ENCODE measurements around the gene RAB31.

The RAB31 gene

GRCh38 chr18:9719421-9719981, 11.4 kb downstream of the RAB31 start:
- Histone ChIP-seq H3K9ac (ENCODE audit: low read length) (no peak overlapping the region), H3K27me3 (ENCODE audit: control insufficient read depth, insufficient read depth, low read length) (no peaks in the 10 kb centered on the region), H3K9me3 (ENCODE audit: control insufficient read depth, low read length) (no peaks in the 10 kb centered on the region), H3K4me3 (ENCODE audit: low read length) (no peak overlapping the region), H3K36me3 (ENCODE audit: control insufficient read depth, insufficient read depth, low read length) (no peaks in the 10 kb centered on the region), H3K4me1 (ENCODE audit: control insufficient read depth, insufficient read depth, low read length) (no peaks in the 10 kb centered on the region)

- H3K9me3 ChIP-seq (ENCODE audit: control insufficient read depth, low read length), result no peaks in the 10 kb centered on the region
Measured at GRCh38 chr18:9720327-9720726, 12.2 kb downstream of the RAB31 start.

GRCh38 chr18:9721893-9722550, 13.9 kb downstream of the RAB31 start:
- no peak overlapping the region for H3K4me3 ChIP-seq (ENCODE audit: low read length)
- no peak overlapping the region for H3K9ac ChIP-seq (ENCODE audit: low read length)
- H3K9me3 ChIP-seq (ENCODE audit: control insufficient read depth, low read length), result no peaks in the 10 kb centered on the region
- H3K36me3 ChIP-seq (ENCODE audit: control insufficient read depth, insufficient read depth, low read length), result no peaks in the 10 kb centered on the region
- H3K4me1 ChIP-seq (ENCODE audit: control insufficient read depth, insufficient read depth, low read length), result no peaks in the 10 kb centered on the region
- H3K27me3 ChIP-seq (ENCODE audit: control insufficient read depth, insufficient read depth, low read length), result no peaks in the 10 kb centered on the region

More at GRCh38 chr18:9720327-9720726, 12.2 kb downstream of the RAB31 start:
- Histone ChIP-seq H3K4me1 (ENCODE audit: control insufficient read depth, insufficient read depth, low read length) (no peaks in the 10 kb centered on the region), H3K4me3 (ENCODE audit: low read length) (no peak overlapping the region), H3K9ac (ENCODE audit: low read length) (no peak overlapping the region), H3K36me3 (ENCODE audit: control insufficient read depth, insufficient read depth, low read length) (no peaks in the 10 kb centered on the region), H3K27me3 (ENCODE audit: control insufficient read depth, insufficient read depth, low read length) (no peaks in the 10 kb centered on the region)

- H3K9me3 ChIP-seq (ENCODE audit: control insufficient read depth, low read length), result no peaks in the 10 kb centered on the region
Measured at GRCh38 chr18:9722691-9723090, 14.6 kb downstream of the RAB31 start.

GRCh38 chr18:9724797-9725585, 16.9 kb downstream of the RAB31 start:
- H3K9ac ChIP-seq (ENCODE audit: low read length), result no peak overlapping the region
- H3K4me3 ChIP-seq (ENCODE audit: low read length), result no peak overlapping the region
- H3K4me1 ChIP-seq (ENCODE audit: control insufficient read depth, insufficient read depth, low read length), result no peaks in the 10 kb centered on the region
- H3K9me3 ChIP-seq (ENCODE audit: control insufficient read depth, low read length), result no peaks in the 10 kb centered on the region
- H3K27me3 ChIP-seq (ENCODE audit: control insufficient read depth, insufficient read depth, low read length), result no peaks in the 10 kb centered on the region
- H3K36me3 ChIP-seq (ENCODE audit: control insufficient read depth, insufficient read depth, low read length), result no peaks in the 10 kb centered on the region

More at GRCh38 chr18:9722691-9723090, 14.6 kb downstream of the RAB31 start:
- Histone ChIP-seq H3K4me1 (ENCODE audit: control insufficient read depth, insufficient read depth, low read length) (no peaks in the 10 kb centered on the region), H3K36me3 (ENCODE audit: control insufficient read depth, insufficient read depth, low read length) (no peaks in the 10 kb centered on the region), H3K27me3 (ENCODE audit: control insufficient read depth, insufficient read depth, low read length) (no peaks in the 10 kb centered on the region), H3K9ac (ENCODE audit: low read length) (no peak overlapping the region), H3K4me3 (ENCODE audit: low read length) (no peak overlapping the region)

- Histone ChIP-seq H3K9me3 (ENCODE audit: control insufficient read depth, low read length) (no peaks in the 10 kb centered on the region), H3K9ac (ENCODE audit: low read length) (no peak overlapping the region), H3K4me3 (ENCODE audit: low read length) (no peak overlapping the region)
Measured at GRCh38 chr18:9726175-9726574, 18.1 kb downstream of the RAB31 start.

GRCh38 chr18:9726936-9727335, 18.8 kb downstream of the RAB31 start:
- H3K9ac ChIP-seq (ENCODE audit: low read length), result no peak overlapping the region
- no peaks in the 10 kb centered on the region for H3K27me3 ChIP-seq (ENCODE audit: control insufficient read depth, insufficient read depth, low read length)
- no peak overlapping the region for H3K4me3 ChIP-seq (ENCODE audit: low read length)
- H3K36me3 ChIP-seq (ENCODE audit: control insufficient read depth, insufficient read depth, low read length), result no peaks in the 10 kb centered on the region
- no peaks in the 10 kb centered on the region for H3K4me1 ChIP-seq (ENCODE audit: control insufficient read depth, insufficient read depth, low read length)
- no peaks in the 10 kb centered on the region for H3K9me3 ChIP-seq (ENCODE audit: control insufficient read depth, low read length)

More at GRCh38 chr18:9726175-9726574, 18.1 kb downstream of the RAB31 start:
- Histone ChIP-seq H3K36me3 (ENCODE audit: control insufficient read depth, insufficient read depth, low read length) (no peaks in the 10 kb centered on the region), H3K27me3 (ENCODE audit: control insufficient read depth, insufficient read depth, low read length) (no peaks in the 10 kb centered on the region), H3K4me1 (ENCODE audit: control insufficient read depth, insufficient read depth, low read length) (no peaks in the 10 kb centered on the region)

- Histone ChIP-seq H3K9me3 (ENCODE audit: control insufficient read depth, low read length) (no peaks in the 10 kb centered on the region), H3K36me3 (ENCODE audit: control insufficient read depth, insufficient read depth, low read length) (no peaks in the 10 kb centered on the region), H3K27me3 (ENCODE audit: control insufficient read depth, insufficient read depth, low read length) (no peaks in the 10 kb centered on the region), H3K9ac (ENCODE audit: low read length) (no peak overlapping the region), H3K4me1 (ENCODE audit: control insufficient read depth, insufficient read depth, low read length) (peaks cover 7% of the 10 kb centered on the region), H3K4me3 (ENCODE audit: low read length) (no peak overlapping the region)
Measured at GRCh38 chr18:9730786-9731185, 22.7 kb downstream of the RAB31 start.

GRCh38 chr18:9731380-9731779, 23.3 kb downstream of the RAB31 start:
- Histone ChIP-seq H3K9me3 (ENCODE audit: control insufficient read depth, low read length) (no peaks in the 10 kb centered on the region), H3K36me3 (ENCODE audit: control insufficient read depth, insufficient read depth, low read length) (no peaks in the 10 kb centered on the region), H3K4me3 (ENCODE audit: low read length) (no peak overlapping the region), H3K9ac (ENCODE audit: low read length) (no peak overlapping the region), H3K4me1 (ENCODE audit: control insufficient read depth, insufficient read depth, low read length) (peaks cover 7% of the 10 kb centered on the region), H3K27me3 (ENCODE audit: control insufficient read depth, insufficient read depth, low read length) (no peaks in the 10 kb centered on the region)

GRCh38 chr18:9732031-9732430, 23.9 kb downstream of the RAB31 start:
- Histone ChIP-seq H3K9me3 (ENCODE audit: control insufficient read depth, low read length) (no peaks in the 10 kb centered on the region), H3K4me3 (ENCODE audit: low read length) (no peak overlapping the region), H3K4me1 (ENCODE audit: control insufficient read depth, insufficient read depth, low read length) (peaks cover 7% of the 10 kb centered on the region), H3K36me3 (ENCODE audit: control insufficient read depth, insufficient read depth, low read length) (no peaks in the 10 kb centered on the region), H3K27me3 (ENCODE audit: control insufficient read depth, insufficient read depth, low read length) (no peaks in the 10 kb centered on the region), H3K9ac (ENCODE audit: low read length) (no peak overlapping the region)

GRCh38 chr18:9734189-9734588, 26.1 kb downstream of the RAB31 start:
- no peaks in the 10 kb centered on the region for H3K9me3 ChIP-seq (ENCODE audit: control insufficient read depth, low read length)
- no peak overlapping the region for H3K4me3 ChIP-seq (ENCODE audit: low read length)
- H3K4me1 ChIP-seq (ENCODE audit: control insufficient read depth, insufficient read depth, low read length), result peaks cover 7% of the 10 kb centered on the region
- peak overlapping the region; percentile 34 for H3K9ac ChIP-seq (ENCODE audit: low read length)
- H3K36me3 ChIP-seq (ENCODE audit: control insufficient read depth, insufficient read depth, low read length), result no peaks in the 10 kb centered on the region
- no peaks in the 10 kb centered on the region for H3K27me3 ChIP-seq (ENCODE audit: control insufficient read depth, insufficient read depth, low read length)

- Histone ChIP-seq H3K36me3 (ENCODE audit: control insufficient read depth, insufficient read depth, low read length) (no peaks in the 10 kb centered on the region), H3K9me3 (ENCODE audit: control insufficient read depth, low read length) (no peaks in the 10 kb centered on the region), H3K27me3 (ENCODE audit: control insufficient read depth, insufficient read depth, low read length) (no peaks in the 10 kb centered on the region), H3K9ac (ENCODE audit: low read length) (no peak overlapping the region), H3K4me1 (ENCODE audit: control insufficient read depth, insufficient read depth, low read length) (peaks cover 7% of the 10 kb centered on the region), H3K4me3 (ENCODE audit: low read length) (no peak overlapping the region)
Measured at GRCh38 chr18:9735238-9735637, 27.1 kb downstream of the RAB31 start.

Data from mucosa of stomach (tissue), 1 donor.